ENCODE measurements around the gene PPARG. TPM values are rescaled to one million over a fixed set of nuclear protein-coding genes. Genes with fewer than 3 reads are reported as not detected.

PPARG gene
- polyA plus RNA-seq, 1 of the 3 experiments (the other 2 are of a cell fraction) = 2.8 TPM

DNA sequence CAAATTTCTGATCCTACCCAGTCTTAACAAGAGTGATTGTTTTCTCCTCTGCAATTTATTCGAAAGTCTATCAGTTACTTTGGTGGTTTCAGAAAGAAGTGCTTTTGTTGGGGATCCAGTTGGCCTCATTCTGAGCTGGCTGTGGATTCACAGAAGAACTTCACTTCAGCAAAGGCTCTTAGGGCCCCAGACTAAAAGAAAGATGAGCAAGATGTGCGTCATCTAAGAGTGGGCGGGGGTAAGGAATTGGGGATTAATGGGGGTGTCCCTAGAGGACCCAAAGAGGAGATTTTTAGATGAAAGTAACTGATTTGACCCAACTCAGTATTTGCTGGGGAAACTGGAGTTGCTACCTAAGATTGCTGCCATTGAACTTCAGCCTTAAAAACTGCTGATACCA is 131.5 kb downstream of the PPARG start:
- Histone ChIP-seq H3K36me3 (replicated peaks in 1 of 2; ENCODE audit: control insufficient read depth in 1 of 2, insufficient read depth in 2 of 2, low read length in 1 of 2) (no peaks in the 10 kb centered on the region), H3K9me3 (no peaks in the 10 kb centered on the region), H2AFZ (ENCODE audit: low read depth) (no peak overlapping the region), H3K27ac (ENCODE audit: low read depth in 2 of 2, low read length in 1 of 2) (no peak overlapping the region), H3K4me3 (ENCODE audit: low read depth in 2 of 2, low read length in 1 of 2) (no peak overlapping the region), H3K9ac (no peak overlapping the region), H3K79me2 (ENCODE audit: insufficient read depth) (no peaks in the 10 kb centered on the region; the same call in 1 of the 2 replicates), H3K4me1 (ENCODE audit: control insufficient read depth in 1 of 2, insufficient read depth in 2 of 2, low read depth in 1 of 2, low read length in 1 of 2) (peaks cover 18 to 22% of the 10 kb centered on the region in 2 experiments), H3K27me3 (ENCODE audit: insufficient read depth) (no peaks in the 10 kb centered on the region), H3F3A (replicated peaks; ENCODE audit: insufficient read depth) (peaks cover 11% of the 10 kb centered on the region), H4K20me1 (ENCODE audit: insufficient read depth) (no peaks in the 10 kb centered on the region), H3K4me2 (no peak overlapping the region), H3K9me2 (no peaks in the 10 kb centered on the region)
- 96% methylated on average over 3 of the region's 3 CpGs for WGBS (ENCODE audit: low lambda C conversion rate)
- ChIA-PET POLR2A (no interaction called here), CTCF (no interaction called here)
- TF ChIP-seq TAF1 (IDR thresholded peaks at IDR 0.05; ENCODE audit: borderline replicate concordance, low read depth, low read length) (no peak), EZH2phosphoT487 (IDR thresholded peaks at IDR 0.05; ENCODE audit: borderline replicate concordance, low read depth) (no peak), TEAD4 (IDR thresholded peaks at IDR 0.05; ENCODE audit: borderline replicate concordance, insufficient read depth) (no peak), POLR2AphosphoS5 (IDR thresholded peaks at IDR 0.05; ENCODE audit: low read depth, low read length) (no peak), CHD2 (IDR thresholded peaks at IDR 0.05; ENCODE audit: low read length, partially characterized antibody) (no peak), TCF12 (IDR thresholded peaks at IDR 0.05) (no peak)
- no peak for DNase-seq

DNA sequence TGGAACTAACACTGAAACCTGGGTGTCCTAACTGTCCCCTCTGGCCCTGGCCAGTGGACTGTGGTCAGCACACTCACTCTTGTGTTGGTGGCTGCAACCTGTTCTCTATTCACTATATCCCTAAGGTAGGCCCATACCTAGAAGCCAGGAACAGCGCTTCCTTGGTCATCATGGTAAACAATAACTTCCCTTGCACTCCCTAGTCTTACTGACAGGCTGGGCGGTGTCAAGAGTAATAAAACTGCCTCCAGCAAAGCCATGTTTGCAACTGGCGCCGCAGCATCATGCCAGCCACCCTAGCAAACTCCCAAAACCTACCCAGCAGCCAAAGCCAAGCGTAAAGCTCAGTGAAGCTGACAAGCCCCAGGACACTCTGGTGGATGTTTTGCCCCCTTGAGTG is 132.3 kb downstream of the PPARG start:
- Histone ChIP-seq H3K27me3 (ENCODE audit: insufficient read depth) (no peaks in the 10 kb centered on the region), H3K4me2 (no peak overlapping the region), H3K9me3 (no peaks in the 10 kb centered on the region), H3K4me3 (ENCODE audit: low read depth in 2 of 2, low read length in 1 of 2) (no peak overlapping the region), H3K4me1 (ENCODE audit: control insufficient read depth in 1 of 2, insufficient read depth in 2 of 2, low read depth in 1 of 2, low read length in 1 of 2) (peaks cover 18 to 27% of the 10 kb centered on the region in 2 experiments), H4K20me1 (ENCODE audit: insufficient read depth) (no peaks in the 10 kb centered on the region), H3K9ac (no peak overlapping the region), H3K79me2 (ENCODE audit: insufficient read depth) (no peaks in the 10 kb centered on the region; the same call in 1 of the 2 replicates), H3K36me3 (replicated peaks in 1 of 2; ENCODE audit: control insufficient read depth in 1 of 2, insufficient read depth in 2 of 2, low read length in 1 of 2) (no peaks in the 10 kb centered on the region), H3K9me2 (no peaks in the 10 kb centered on the region), H3F3A (replicated peaks; ENCODE audit: insufficient read depth) (peaks cover 11% of the 10 kb centered on the region), H3K27ac (ENCODE audit: low read depth in 2 of 2, low read length in 1 of 2) (no peak overlapping the region), H2AFZ (ENCODE audit: low read depth) (no peak overlapping the region)
- no peak for DNase-seq
- ChIA-PET POLR2A (no interaction called here), CTCF (interaction anchor here (0.8 kb wide), 1 partner anchor 48 kb away, joined by 3 read pairs; no protein-coding TSS in a partner anchor)
- WGBS (ENCODE audit: low lambda C conversion rate) = 90% methylated on average over 5 of the region's 5 CpGs
- no peak for TF ChIP-seq NFIC (IDR thresholded peaks at IDR 0.05; ENCODE audit: borderline replicate concordance)
- TF ChIP-seq TEAD4 (IDR thresholded peaks at IDR 0.05; ENCODE audit: borderline replicate concordance, insufficient read depth) = no peak
- TF ChIP-seq SIN3A (IDR thresholded peaks at IDR 0.05; ENCODE audit: borderline replicate concordance, low read depth, low read length) = no peak
- TF ChIP-seq JUND (IDR thresholded peaks at IDR 0.05) = no peak
- no peak for TF ChIP-seq FOXM1 (IDR thresholded peaks at IDR 0.05; ENCODE audit: low read depth)
- no peak for TF ChIP-seq EZH2phosphoT487 (IDR thresholded peaks at IDR 0.05; ENCODE audit: borderline replicate concordance, low read depth)

DNA sequence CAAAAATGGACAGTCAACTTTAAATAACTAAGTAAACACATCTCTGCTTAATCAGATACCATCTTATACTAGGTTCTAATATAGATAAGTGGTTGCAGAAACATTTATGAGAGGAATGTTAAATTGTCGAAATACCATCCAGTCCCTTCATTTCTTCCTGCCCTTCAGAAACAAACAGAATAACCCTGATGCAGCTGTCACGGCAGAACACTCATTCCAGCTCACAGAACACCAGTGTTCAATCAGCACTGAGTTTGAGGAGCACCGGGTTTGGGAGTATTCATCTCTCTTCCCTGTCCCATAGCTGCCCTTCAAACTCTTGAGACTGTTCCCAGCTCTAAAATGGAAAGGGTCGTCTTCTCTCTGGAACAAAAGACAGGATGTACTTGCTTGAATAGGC is 134.3 kb downstream of the PPARG start:
- H3K4me2 ChIP-seq = peak overlapping the region; percentile 61; the same call in 1 of the 2 replicates
- peaks cover 11% of the 10 kb centered on the region for H3F3A ChIP-seq (replicated peaks; ENCODE audit: insufficient read depth)
- H3K9me3 ChIP-seq = no peaks in the 10 kb centered on the region
- 90% methylated on average over 4 of the region's 4 CpGs for WGBS (ENCODE audit: low lambda C conversion rate)
- no peak overlapping the region for H3K9ac ChIP-seq
- no peak overlapping the region for H2AFZ ChIP-seq (ENCODE audit: low read depth)
- ChIA-PET POLR2A (no interaction called here), CTCF (interaction anchor here (3.3 kb wide), 1 partner anchor 57 kb away, joined by 13 read pairs; no protein-coding TSS in a partner anchor)
- H3K4me3 ChIP-seq (ENCODE audit: low read depth in 2 of 2, low read length in 1 of 2) = no peak overlapping the region
- H3K27ac ChIP-seq (ENCODE audit: low read depth in 2 of 2, low read length in 1 of 2) = peak overlapping the region in 1 of 2 experiments; percentile 63; a peak in 2 of 4 replicates
- peaks cover 18 to 31% of the 10 kb centered on the region in 2 experiments for H3K4me1 ChIP-seq (ENCODE audit: control insufficient read depth in 1 of 2, insufficient read depth in 2 of 2, low read depth in 1 of 2, low read length in 1 of 2)
- no peaks in the 10 kb centered on the region; the same call in 1 of the 2 replicates for H3K79me2 ChIP-seq (ENCODE audit: insufficient read depth)
- no peaks in the 10 kb centered on the region for H4K20me1 ChIP-seq (ENCODE audit: insufficient read depth)
- no peaks in the 10 kb centered on the region for H3K36me3 ChIP-seq (replicated peaks in 1 of 2; ENCODE audit: control insufficient read depth in 1 of 2, insufficient read depth in 2 of 2, low read length in 1 of 2)
- DNase-seq = no peak
- no peaks in the 10 kb centered on the region for H3K27me3 ChIP-seq (ENCODE audit: insufficient read depth)
- H3K9me2 ChIP-seq = no peaks in the 10 kb centered on the region
- TF ChIP-seq RAD21 (IDR thresholded peaks at IDR 0.05; ENCODE audit: low read length) (no peak), MXI1 (IDR thresholded peaks at IDR 0.05; ENCODE audit: low read depth, low read length) (no peak), NFIC (IDR thresholded peaks at IDR 0.05; ENCODE audit: borderline replicate concordance) (no peak), CHD2 (IDR thresholded peaks at IDR 0.05; ENCODE audit: low read length, partially characterized antibody) (no peak), MEF2A (IDR thresholded peaks at IDR 0.05; ENCODE audit: borderline replicate concordance, low read depth) (no peak), EP300 (IDR thresholded peaks at IDR 0.05; ENCODE audit: borderline replicate concordance in 1 of 2, low read depth in 1 of 2, low read length in 1 of 2) (no peak), POLR2AphosphoS5 (IDR thresholded peaks at IDR 0.05; ENCODE audit: low read depth, low read length) (no peak), RXRA (IDR thresholded peaks at IDR 0.05; ENCODE audit: borderline replicate concordance, low read depth) (no peak), FOXM1 (IDR thresholded peaks at IDR 0.05; ENCODE audit: low read depth) (no peak), GABPA (IDR thresholded peaks at IDR 0.05; ENCODE audit: low read depth) (no peak), FOXJ3 (CRISPR knock-in tag; IDR thresholded peaks at IDR 0.05) (no peak), RCOR1 (IDR thresholded peaks at IDR 0.05; ENCODE audit: low read length) (no peak), TAF1 (IDR thresholded peaks at IDR 0.05; ENCODE audit: borderline replicate concordance, low read depth, low read length) (no peak), ELF1 (IDR thresholded peaks at IDR 0.05) (no peak), TCF12 (IDR thresholded peaks at IDR 0.05) (no peak)
- TF ChIP-seq, protein P1, sequence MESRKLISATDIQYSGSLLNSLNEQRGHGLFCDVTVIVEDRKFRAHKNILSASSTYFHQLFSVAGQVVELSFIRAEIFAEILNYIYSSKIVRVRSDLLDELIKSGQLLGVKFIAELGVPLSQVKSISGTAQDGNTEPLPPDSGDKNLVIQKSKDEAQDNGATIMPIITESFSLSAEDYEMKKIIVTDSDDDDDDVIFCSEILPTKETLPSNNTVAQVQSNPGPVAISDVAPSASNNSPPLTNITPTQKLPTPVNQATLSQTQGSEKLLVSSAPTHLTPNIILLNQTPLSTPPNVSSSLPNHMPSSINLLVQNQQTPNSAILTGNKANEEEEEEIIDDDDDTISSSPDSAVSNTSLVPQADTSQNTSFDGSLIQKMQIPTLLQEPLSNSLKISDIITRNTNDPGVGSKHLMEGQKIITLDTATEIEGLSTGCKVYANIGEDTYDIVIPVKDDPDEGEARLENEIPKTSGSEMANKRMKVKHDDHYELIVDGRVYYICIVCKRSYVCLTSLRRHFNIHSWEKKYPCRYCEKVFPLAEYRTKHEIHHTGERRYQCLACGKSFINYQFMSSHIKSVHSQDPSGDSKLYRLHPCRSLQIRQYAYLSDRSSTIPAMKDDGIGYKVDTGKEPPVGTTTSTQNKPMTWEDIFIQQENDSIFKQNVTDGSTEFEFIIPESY (IDR thresholded peaks at IDR 0.05; ENCODE audit: borderline replicate concordance, low read depth) = no peak
- TF ChIP-seq, protein P2, sequence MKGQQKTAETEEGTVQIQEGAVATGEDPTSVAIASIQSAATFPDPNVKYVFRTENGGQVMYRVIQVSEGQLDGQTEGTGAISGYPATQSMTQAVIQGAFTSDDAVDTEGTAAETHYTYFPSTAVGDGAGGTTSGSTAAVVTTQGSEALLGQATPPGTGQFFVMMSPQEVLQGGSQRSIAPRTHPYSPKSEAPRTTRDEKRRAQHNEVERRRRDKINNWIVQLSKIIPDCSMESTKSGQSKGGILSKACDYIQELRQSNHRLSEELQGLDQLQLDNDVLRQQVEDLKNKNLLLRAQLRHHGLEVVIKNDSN (IDR thresholded peaks at IDR 0.05; ENCODE audit: borderline replicate concordance, low read depth) = no peak

Data from SK-N-SH (cell line).